ENCODE measurements around the gene CCDC90B.
"Not testable (repeated sequence)": the region's sequence is repeated elsewhere in the genome, so short reads cannot be mapped to it uniquely, and the experiment has no call there.

The CCDC90B gene

DNA sequence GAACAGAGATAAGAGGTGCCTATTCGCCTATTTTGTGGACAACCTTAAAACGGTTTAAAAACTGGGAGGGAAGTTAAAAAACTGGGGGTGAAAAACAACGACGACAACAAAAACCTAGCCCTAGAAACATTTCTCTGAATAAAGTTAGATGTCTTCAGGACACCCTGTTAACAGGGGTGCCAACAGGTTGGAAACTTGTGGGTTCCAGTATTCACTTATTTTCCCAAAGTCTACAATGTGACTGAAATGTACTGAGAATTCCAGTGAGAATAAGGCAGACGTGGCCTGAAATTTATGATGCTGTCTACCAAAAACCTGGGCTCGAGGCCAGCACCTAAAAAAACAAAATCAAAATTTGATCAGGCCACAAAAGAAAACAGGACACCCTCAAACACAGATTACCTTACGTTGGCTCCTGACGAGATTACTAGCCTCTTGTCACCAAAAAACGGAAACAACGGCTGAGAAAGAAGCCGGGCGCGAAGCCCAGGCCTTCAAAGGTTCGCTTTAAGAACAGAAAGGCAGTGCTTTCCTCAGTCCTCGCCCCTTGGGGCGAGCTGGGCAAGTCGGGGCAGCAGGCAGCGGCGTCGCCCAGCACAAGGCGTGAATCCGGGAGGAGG is 906 bp downstream of the CCDC90B start:
- no peak for DNase-seq

DNA sequence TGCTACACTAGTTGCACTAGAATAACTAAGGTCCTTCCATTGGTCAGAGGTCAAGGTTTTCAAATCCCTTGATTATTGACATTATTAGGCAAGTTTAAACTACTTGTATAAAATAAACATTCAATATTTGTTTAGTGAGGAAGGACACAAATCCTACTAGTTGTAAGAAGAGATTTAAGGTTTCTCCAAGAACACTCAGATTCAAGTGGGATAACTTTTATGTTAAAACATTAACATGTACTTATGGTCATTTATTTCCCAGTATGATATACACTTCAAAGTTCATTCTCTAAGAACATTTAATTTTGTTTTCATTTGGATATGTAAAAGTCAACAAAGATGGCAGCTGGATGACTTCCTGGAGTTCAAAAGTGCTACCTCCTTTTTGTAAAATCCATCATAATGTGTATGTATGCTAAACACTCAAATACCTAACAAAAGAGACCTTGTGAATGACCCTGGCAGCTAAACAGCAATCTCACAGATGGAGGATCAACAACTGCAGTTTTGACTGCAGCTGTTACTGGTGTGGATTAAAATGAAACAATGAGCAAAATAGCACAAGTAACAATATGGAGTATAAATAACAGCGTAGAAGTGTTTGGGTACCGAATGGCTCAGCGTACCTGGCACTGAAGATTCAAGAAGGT is 1.5 kb downstream of the CCDC90B start:
- no peak for DNase-seq

DNA sequence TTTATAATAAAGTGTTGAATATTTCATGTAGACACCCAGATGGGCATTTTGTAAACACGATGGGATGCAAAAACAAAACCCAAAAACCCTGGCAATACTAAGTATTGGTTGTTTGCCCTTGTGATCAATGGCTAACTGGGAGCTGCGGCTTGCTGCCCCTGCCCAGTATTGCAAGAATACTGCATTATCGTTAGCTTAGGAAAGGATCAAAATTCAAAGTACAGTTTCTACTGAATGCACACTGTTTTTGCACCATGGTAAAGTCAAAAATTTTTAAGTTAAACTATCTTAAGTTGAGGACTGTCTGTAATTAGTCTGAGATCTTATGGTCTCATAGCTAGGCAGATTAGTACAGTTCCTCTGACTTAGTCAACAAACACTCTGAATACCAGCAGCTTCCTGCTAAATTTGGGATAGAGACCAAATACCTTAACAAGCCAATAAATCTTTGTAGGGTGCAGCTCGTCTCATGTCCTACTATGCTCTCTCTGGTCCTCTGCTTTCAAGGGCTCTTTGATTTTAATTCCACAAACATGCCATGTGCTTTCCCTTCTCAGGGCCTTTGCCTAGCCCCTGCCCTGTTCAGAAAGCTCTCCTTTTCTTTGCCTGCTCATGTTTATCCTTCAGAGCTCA is 4.0 kb downstream of the CCDC90B start:
- DNase-seq = no peak

DNA sequence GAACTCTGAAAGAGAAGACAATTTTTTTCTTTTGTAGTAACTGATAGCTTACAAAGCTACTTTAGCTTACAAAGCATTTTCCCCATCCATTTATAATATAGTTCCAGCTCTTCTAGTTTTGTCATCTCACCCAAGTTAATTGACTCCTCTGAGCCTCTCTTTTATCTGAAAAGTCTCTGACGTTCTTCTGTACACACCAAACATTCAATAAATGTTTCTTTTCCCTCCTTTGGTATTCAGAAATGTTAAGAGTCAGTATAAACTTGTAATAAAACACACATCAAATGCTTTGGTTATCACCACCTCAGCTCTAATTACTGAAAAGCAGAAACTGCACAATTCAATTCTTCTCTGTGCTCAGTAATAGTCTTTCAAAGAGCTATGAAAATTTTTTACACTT is 5.9 kb downstream of the CCDC90B start:
- no peak for DNase-seq

DNA sequence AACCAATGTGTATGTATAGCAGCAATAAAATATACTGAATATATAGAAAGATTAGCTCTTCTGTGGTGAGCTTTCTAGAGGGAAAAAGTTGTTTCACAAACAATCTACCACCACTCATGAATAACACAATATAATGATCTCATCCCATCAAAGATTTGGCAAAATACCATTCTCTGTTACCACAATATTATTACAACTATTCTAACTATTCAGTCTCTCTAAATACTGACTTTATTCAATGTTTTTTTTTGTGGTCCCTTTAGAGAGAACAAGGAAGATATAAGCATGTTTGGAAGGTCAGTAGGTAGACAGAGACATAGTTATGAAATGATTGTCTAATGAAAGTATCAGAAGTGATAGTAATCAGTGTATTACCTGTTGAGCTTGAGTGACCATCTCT is 7.8 kb downstream of the CCDC90B start:
- DNase-seq = no peak

DNA sequence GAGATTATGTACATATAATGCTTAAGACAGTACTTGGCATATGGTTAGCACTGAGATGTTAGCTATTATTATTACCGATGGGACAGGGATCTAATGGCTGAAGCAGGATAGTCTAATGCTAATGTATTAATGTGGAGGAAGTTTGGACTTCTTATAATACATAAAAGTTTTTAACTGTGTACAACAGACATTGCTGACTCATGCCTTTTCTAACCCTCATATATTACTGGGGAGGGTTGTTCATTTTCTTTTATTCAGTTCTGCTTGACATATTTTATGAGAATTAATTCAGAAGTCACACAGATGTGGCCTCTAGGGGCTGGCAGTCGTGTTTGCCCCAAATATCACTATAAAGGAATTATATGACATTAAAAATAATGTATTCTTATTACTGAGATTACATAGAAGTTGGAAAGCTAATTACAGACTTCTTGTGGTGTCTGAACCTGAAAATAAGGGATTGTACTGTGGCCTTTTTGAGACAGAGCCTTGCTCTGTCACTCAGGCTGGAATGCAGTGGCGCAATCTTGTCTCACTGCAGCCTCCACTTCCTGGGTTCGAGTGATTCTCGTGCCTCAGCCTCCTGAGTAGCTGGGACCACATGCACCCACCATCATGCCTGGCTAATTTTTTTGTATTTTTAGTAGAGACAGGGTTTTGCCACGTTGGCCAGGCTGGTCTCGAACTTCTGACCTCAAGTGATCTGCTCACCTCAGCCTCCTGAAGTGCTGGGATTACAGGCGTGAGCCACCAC is 10.1 kb downstream of the CCDC90B start:
- DNase-seq = no peak

DNA sequence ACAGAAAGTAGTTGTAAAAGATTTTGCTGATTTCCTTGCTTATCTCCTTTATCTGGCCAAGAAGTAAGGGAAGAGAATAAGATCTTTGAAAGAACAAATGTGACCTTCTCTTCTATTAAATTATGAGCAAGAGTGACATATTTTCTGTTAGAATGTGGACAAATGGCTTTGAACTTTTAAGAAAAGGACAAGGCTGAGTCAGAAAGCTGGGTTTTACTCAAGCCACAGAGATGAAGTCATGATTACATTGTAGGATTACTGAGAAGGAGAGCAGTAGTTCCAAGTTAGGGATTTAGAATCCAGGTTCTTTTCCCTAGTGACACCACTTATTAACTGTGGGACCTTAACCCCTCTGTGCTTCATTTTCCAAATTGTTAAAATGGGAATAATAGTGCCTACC is 13.5 kb downstream of the CCDC90B start:
- DNase-seq = no peak

DNA sequence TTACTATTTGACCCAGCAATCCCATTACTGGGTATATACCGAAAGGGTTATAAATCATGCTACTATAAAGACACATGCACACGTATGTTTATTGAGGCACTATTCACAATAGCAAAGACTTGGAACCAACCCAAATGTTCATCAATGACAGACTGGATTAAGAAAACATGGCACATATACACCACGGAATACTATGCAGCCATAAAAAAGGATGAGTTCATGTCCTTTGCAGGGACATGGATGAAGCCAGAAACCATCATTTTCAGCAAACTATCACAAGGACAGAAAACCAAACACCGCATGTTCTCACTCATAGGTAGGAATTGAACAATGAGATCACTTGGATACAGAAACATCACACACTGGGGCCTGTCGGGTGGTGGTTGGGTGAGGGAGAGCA is 14.4 kb downstream of the CCDC90B start:
- not testable (repeated sequence) for DNase-seq

DNA sequence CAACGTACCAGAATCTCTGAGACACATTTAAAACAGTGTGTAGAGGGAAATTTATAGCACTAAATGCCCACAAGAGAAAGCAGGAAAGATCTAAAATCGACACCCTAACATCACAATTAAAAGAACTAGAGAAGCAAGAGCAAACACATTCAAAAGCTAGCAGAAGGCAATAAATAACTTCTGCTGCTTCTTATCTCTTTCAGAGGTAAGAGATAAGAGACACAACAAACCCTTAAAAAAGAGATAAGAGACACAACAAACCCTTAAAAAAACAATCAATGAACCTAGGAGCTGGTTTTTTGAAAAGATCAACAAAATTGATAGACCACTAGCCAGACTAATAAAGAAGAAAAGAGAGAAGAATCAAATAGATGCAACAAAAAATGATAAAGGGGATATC is 17.1 kb downstream of the CCDC90B start:
- not testable (repeated sequence) for DNase-seq

DNA sequence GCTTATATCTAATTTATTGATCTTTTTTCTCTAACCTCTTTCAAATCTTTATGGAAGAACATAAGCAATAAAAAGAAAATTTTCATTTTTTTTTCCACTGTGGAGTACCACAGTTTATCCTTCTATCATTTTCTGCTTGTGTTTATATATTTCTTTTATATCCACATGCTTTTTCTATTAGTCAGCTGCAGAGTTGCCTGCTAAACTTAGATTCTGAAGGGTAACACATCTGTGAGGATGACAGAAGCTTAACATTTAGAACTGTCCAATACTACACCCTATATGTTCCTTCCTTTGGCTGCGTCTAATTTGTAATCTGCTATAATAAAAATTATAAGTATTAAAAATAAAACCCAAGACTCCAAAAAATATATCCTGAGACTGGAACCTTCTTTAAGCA is 20.8 kb downstream of the CCDC90B start:
- DNase-seq = no peak

DNA sequence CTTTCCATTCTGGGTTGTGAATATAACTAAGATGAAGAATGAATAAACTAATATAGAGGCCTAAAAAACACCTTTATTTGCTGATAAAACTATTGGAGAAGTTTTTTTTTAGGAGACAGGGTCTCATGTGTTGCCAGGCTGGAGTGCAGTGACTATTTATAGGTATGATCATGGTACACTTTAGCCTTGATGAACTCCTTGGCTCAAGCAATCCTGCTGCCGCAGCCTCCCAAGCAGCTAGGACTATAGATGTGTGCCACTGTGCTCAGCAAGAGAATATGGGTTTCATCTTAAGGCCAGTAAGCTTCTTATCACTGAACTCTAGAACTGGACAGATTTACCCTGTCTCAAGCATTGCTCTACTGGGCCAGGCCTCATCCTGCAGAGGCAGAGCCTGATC is 26.6 kb downstream of the CCDC90B start:
- DNase-seq = no peak

DNA sequence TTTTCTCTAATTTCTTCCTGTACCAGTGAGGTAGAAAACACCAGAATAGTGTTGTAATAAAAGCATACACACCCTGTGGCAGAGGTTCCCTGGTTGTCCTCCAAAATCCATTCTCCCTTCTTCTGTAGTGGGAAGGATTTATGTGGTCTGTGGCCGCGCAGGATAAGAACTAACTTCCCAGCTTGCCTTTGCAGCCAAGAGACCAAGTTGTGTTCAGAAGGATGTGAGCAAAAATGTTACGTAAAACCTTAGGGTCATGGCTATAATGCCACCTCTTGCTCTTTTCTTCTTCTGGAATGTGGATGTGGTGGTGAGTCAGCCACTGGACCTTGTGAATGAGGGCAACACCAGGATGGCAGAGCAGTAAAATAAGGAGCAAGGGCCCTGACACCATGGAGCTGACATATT is 28.4 kb downstream of the CCDC90B start:
- DNase-seq = no peak

DNA sequence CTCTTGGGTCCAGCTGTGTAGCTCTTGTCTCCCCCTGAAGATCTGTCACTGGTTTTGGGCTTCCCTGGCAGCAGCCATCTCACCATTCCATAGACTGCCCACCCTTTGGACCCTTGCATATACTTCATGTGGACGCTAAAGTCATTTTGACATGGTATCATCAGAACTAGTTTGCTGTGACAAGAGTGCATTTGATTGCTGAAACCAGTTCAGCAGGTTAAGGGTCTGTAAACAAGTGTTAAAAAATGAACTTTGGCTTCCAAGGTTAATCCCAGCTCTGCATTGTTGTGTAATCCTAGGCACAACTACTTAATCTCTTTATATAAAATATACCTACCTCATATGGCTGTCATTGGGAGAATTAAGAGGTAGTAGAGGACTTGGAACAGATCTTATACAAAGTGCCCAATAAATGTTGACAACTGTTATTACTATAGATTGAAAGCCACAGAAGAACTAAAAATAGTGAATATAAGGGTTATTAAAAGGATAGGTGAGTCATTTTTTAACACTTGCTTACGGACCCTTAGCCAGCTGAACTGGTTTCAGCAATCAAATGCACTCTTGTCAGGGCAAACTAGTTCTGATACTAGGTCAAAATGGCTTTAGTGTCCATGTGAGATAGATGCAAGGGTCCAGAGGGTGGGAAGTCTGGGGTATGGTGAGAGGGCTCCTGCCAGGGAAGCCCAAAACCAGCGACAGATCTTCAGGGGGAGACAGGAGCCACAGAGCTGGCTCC is 29.4 kb downstream of the CCDC90B start:
- no peak for DNase-seq

DNA sequence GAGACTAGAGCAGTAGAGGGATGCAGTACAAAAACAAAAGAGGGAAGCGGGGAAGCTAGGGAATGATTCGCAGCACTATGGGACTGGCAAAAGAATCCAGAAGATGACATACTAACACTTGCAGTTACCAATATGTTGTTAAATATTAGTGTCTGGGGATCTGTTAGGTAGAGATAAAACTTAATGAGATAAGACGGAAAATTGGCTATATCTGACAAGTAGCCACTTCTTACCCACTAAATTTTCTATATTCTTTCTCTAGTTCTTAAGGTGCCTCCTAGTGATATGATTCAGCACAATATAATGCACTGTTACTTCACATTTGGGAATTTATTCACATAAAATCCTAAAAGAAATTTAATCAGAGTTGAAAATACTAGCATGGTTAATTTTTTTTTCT is 30.8 kb downstream of the CCDC90B start:
- DNase-seq = no peak

DNA sequence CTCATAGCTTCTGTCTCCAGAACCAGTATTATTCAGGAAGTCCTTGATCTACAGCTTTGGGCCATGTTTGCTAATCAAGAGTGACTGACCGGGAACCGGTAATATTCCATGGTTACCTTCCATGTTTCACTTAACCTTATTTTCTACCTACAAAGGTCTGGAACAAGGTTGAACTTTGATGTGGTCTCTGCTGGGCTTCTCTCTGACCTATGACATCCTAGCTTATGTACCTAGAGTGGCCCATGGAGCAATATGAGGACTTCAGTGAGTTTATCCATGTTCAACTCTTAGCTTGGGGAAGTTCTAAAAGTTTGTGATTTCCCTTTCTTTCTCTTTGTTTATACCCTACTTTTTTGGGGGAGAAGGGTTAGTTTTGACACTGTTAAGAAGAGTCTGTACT is 33.2 kb downstream of the CCDC90B start:
- no peak for DNase-seq

DNA sequence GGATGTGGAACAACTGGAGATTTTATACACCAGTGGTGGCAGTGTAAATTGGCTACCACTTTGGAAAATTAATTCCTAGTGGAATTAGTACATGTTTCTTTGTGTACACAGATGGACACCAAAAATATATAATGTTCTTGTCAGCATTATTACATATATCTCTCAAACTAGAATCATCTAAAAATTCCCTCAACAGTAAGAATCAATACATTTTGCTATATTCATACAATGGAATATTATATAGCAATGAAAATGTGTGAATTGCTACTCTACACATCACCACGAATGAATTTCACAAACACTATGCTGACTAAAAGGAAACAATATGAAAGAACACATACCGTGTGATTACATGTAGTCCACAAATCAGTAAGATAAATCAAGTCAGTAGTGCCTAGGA is 33.9 kb downstream of the CCDC90B start:
- DNase-seq = no peak

DNA sequence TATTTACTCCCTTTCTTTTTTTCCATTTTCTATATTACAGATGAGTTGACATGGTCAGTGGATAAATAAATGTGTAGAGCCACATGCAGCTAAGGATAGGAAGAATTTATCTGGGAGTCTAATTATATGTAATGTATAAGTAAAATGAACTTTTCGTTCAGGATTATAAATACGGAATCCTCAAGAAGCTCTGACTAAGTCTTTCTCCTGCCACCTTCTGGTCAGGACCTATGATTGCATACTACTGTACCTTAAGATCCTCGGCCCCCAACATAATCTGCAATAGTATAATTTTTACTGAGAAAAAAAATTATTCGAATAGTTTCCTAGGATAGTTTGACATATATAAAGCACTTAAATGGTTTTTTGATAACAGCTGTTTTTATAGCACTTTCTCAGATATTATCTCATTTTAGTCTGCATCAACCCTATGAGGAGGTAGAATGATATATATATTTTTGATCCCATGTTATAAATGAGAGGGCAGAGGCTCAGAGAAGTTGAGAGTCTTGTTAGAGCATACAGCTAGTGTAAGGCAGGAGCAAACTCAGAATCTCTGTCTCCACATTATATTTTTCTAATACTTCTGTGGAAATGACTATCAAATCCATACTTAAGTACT is 36.1 kb downstream of the CCDC90B start:
- peak; percentile 5 for DNase-seq

DNA sequence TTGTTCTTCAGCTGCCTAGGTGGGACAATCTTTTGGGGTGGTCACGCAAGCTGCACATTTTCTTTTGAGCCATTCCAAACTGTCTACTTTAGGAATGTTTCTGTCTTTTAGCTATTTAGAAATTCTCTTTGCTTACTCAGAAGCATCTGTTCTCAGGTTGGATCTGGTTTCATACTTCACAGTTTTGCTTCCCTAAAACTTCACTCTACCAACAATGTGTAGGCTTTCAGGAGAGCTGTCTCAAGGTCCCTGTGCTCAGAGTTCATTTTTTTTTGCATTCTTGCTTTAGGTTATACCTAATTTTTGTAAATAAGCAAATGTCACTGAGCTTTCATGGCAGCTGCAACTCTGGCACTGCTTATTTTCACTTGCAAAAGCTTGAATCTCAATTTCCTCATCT is 36.7 kb downstream of the CCDC90B start:
- DNase-seq = no peak

DNA sequence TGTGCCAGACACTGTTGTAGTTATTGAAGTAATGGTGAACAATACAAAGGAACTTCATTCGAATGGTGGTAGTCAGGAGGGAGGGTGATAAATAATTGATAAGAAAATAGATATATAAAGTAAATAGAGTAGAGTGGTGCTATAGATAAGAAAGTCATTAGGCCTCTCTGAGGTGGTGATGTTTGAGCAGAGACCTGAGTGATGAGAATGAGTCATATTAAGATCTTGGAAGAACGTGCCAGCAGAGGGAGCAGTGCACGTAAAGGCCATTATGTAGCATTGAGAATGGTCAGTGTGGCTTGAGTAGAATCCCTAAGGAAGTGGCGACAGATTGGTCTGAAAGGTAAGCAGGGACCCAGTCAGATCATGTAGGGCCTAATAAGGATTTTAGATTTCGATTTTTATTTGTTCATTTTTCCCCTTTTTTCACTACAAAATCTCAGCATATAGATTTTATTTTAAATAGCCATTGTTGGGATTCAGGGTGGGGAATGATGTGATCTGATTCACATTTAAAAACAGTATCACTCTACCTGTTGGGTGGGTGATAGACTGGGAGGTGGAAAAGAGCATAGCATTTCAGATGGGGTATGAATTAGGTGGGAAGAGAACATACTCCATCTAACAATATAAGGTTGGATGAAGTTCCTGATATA is 44.7 kb downstream of the CCDC90B start:
- DNase-seq = peak; percentile 29

DNA sequence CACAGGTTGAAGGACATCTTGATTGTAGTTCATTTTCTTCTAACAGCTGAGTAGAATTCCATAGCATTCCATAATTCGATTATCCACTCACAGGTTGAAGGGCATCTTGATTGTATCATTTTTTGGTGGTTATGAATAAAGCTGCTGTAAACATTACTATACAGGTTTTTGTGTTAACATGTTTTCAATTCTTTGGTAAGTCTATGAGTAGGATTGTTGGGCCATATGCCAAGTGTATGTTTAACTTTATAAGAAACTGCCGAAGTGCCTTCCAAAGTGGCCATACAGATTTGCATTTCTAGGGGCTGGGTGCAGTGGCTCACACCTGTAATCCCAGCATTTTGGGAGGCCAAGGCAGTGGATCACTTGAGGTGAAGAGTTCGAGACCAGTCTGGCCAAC is 48.1 kb downstream of the CCDC90B start:
- no peak for DNase-seq

DNA sequence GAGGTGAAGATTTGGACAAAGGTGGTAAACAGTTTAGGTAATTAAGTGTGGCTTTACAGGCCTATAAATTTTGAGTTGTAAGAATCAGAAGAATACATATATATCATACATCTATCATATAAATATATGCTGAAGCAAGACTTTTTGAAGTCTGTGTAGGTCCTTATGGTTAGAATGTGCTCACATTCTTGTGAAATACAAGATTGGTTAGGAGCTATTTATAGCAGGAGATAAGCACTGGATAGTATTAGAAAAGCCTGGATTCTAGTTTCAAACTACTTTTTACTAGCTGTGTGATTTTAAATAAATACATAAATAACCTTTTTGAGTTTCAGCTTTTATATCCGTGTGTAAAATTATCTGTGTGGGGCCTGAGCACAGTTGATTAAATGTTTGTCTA is 50.3 kb downstream of the CCDC90B start:
- DNase-seq = no peak

DNA sequence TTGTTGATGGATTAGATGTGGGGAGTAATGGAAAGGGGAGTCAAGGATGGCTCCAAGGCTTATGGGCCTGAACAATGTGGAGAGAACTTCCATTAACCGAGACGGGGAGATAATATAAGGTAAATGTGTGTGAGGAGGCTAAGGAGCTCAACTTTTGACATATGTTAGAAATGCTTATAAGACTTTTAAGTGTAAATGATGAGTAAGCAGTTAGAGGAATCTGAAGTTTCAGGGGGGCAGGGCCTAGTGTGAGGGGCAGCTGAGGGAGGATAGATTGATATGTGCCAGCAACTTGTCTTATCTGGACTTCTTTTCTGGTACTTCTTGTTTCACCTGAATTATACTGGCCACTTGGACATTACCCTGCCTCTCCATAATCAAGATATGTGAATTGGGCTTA is 62.7 kb downstream of the CCDC90B start:
- DNase-seq = no peak

Measured in stimulated activated CD4-positive, alpha-beta T cell treated with anti-CD3 and anti-CD28 coated beads, Interleukin-15, amount 100 ng/mL, for 24 hours (primary cell).